OCI-LY7 (cell line): ENCODE results near the gene CA7. TPM values are rescaled to one million over a fixed set of nuclear protein-coding genes. Genes with fewer than 3 reads are reported as not detected.

ENCODE experiments used
- BruUV-seq: library from RNA; stranded (reverse); fragments of 400-500 nt; replicated peaks from 2 replicates; lab custom pipeline; 2021; lab: Mats Ljungman, UMichigan
- CTCF ChIA-PET: fragments of 300-600 bp; sonication (Branson Sonifier 250); formaldehyde crosslinking; loops from one replicate; lab custom pipeline; 2022; ENCODE audit warnings: antibody characterized with exemption; ENCODE audit not compliant: unreplicated experiment; lab: Charles Lee
- POLR2A ChIA-PET: fragments of 300-600 bp; sonication (Branson Sonifier 250); formaldehyde crosslinking; loops from one replicate; lab custom pipeline; 2022; ENCODE audit warnings: antibody characterized with exemption; lab: Charles Lee
- DNase-seq: peaks from one replicate; pipeline ENCODE4 v3.0.0-alpha.2; 2015; ENCODE audit warnings: low spot score
- H2AFZ ChIP-seq: fragments of 200-600 bp; sonication (generic), shearing (Covaris generic); 2 replicates; pipeline ENCODE4 v1.6.1; 2014; ENCODE audit warnings: mild to moderate bottlenecking, antibody characterized with exemption, low read length, moderate library complexity
- H3K27ac ChIP-seq: fragments of 200-600 bp; sonication (generic); 2 replicates; pipeline ENCODE4 v1.5.1; 2014; ENCODE audit warnings: mixed run types, low read depth, mild to moderate bottlenecking, moderate library complexity, low read length, inconsistent platforms; ENCODE audit not compliant: poor library complexity, severe bottlenecking
- H3K36me3 ChIP-seq: fragments of 200-600 bp; sonication (generic); 2 replicates; pipeline ENCODE4 v1.6.1; 2014; ENCODE audit warnings: mild to moderate bottlenecking, antibody characterized with exemption, low read length, moderate library complexity, mixed read lengths; ENCODE audit not compliant: insufficient read depth
- H3K4me1 ChIP-seq: fragments of 200-600 bp; sonication (generic); 2 replicates; pipeline ENCODE4 v1.5.1; 2014; ENCODE audit warnings: mild to moderate bottlenecking, low read length; ENCODE audit not compliant: insufficient read depth, poor library complexity, severe bottlenecking
- H3K4me2 ChIP-seq: fragments of 200-600 bp; sonication (generic); 2 replicates; pipeline ENCODE4 v1.6.1; 2014; ENCODE audit warnings: mild to moderate bottlenecking, low read length
- H3K4me3 ChIP-seq: fragments of 200-600 bp; sonication (generic); 2 replicates; pipeline ENCODE4 v1.5.1; 2014; ENCODE audit warnings: mild to moderate bottlenecking, low read depth, low read length; ENCODE audit not compliant: poor library complexity, severe bottlenecking
- H3K79me2 ChIP-seq: fragments of 200-600 bp; sonication (generic); 2 replicates; pipeline ENCODE4 v1.6.1; 2016; ENCODE audit warnings: low read depth, mild to moderate bottlenecking, low read length, moderate library complexity, mixed read lengths; ENCODE audit not compliant: insufficient read depth
- H3K9me2 ChIP-seq: fragments of 200-600 bp; sonication (generic); 2 replicates; pipeline ENCODE4 v1.6.1; 2016; ENCODE audit warnings: mild to moderate bottlenecking, low read length, mixed read lengths; ENCODE audit not compliant: insufficient read depth
- H3K9me3 ChIP-seq: fragments of 200-600 bp; sonication (generic); 2 replicates; pipeline ENCODE4 v1.6.1; 2014; ENCODE audit warnings: mild to moderate bottlenecking, mixed run types, low read length, mixed read lengths
- H4K20me1 ChIP-seq: fragments of 200-600 bp; sonication (generic); 2 replicates; pipeline ENCODE4 v1.6.1; 2014; ENCODE audit warnings: mild to moderate bottlenecking, antibody characterized with exemption, low read length, moderate library complexity, mixed read lengths; ENCODE audit not compliant: insufficient read depth
- CTCF ChIP-seq: fragments of 200-600 bp; sonication (generic); conservative IDR thresholded peaks from 2 replicates; pipeline ENCODE4 v1.5.1; 2014; ENCODE audit warnings: mild to moderate bottlenecking, antibody characterized with exemption, low read length, moderate library complexity, mixed read lengths
- EZH2phosphoT487 ChIP-seq: fragments of 200-600 bp; sonication (generic); IDR thresholded peaks from 2 replicates; pipeline ENCODE4 v1.6.1; 2018; ENCODE audit warnings: low read depth, borderline replicate concordance, mild to moderate bottlenecking, mixed run types, antibody characterized with exemption, low read length, moderate library complexity, mixed read lengths
- intact Hi-C: fragments of 100-400 bp; cut with micrococcal nuclease; formaldehyde crosslinking; loops from one replicate; pipeline ENCODE4 v1.10.0; 2022; ENCODE audit not compliant: unreplicated experiment
- total RNA-seq, 2 experiments: library from RNA; depleted of rRNA in 1 of 2; stranded (reverse); fragments of >200 nt in 1 of 2; shearing (Covaris generic) in 1 of 2; gene quantifications; 2 replicates each; pipeline ENCODE4 v1.2.3, GENCODE V29; 2014 to 2022

The CA7 gene
- total RNA-seq, 2 experiments from 2014 or later = not detected

DNA sequence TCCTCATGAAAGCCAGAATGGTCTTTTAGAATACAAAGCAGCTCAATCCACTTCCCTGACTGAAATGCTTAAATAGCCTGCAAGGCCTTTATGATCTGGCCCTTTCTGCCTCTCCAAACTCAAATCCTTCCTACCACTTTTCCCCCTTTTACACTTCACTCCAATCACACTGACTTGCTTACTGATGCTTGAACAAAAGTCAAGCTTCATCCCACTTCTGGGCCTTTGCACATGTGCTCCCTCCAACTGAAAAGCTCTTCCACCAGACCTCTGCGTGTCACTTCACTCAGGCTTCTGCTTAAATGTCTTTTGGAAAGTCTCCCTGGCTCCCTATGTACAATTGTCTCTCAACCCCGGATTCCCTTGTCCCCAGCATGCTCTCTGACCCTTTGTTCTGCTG, 29.5 kb upstream of the CA7 start:
- no peak overlapping the region for H3K4me2 ChIP-seq
- DNase-seq = no peak
- no peaks in the 10 kb centered on the region for H3K4me1 ChIP-seq
- no peak overlapping the region for H3K27ac ChIP-seq
- H3K9me2 ChIP-seq = no peaks in the 10 kb centered on the region
- H3K36me3 ChIP-seq = peaks cover 93% of the 10 kb centered on the region
- TF ChIP-seq EZH2phosphoT487 (no peak), CTCF (no peak)
- intact Hi-C loops = no loop called here
- no peak overlapping the region for H2AFZ ChIP-seq
- POLR2A ChIA-PET = interaction anchor here (0.6 kb wide), 3 partner anchors 67 to 345 kb away, joined by 3 to 5 read pairs (median 5); partner anchors contain the start of genes FBXL8 and TRADD
- no peak overlapping the region for H3K4me3 ChIP-seq
- no peaks in the 10 kb centered on the region for H3K79me2 ChIP-seq
- no peaks in the 10 kb centered on the region for H3K9me3 ChIP-seq
- CTCF ChIA-PET = no interaction called here
- BruUV-seq = no TSS peak
- H4K20me1 ChIP-seq = no peaks in the 10 kb centered on the region

- POLR2A ChIA-PET = no interaction called here
- peaks cover 15% of the 10 kb centered on the region for H3K79me2 ChIP-seq
- intact Hi-C loops = no loop called here
- H3K36me3 ChIP-seq = peaks cover 89% of the 10 kb centered on the region
- H3K9me2 ChIP-seq = no peaks in the 10 kb centered on the region
- peaks cover 6% of the 10 kb centered on the region for H3K4me1 ChIP-seq
- H3K27ac ChIP-seq = no peak overlapping the region
- H2AFZ ChIP-seq = no peak overlapping the region
- no peak overlapping the region for H3K4me3 ChIP-seq
- CTCF ChIA-PET = no interaction called here
- no peaks in the 10 kb centered on the region for H4K20me1 ChIP-seq
- no TSS peak for BruUV-seq
- no peak for TF ChIP-seq CTCF
- no peak for TF ChIP-seq EZH2phosphoT487
- no peak overlapping the region for H3K4me2 ChIP-seq
- no peaks in the 10 kb centered on the region for H3K9me3 ChIP-seq
- DNase-seq = no peak
Observed at GRCh38 chr16:66824006-66824405, 20.2 kb upstream of the CA7 start.
